Astrocyte of the spinal cord (primary cell): Measurements from ENCODE around the gene SWT1.
"Not testable (repeated sequence)": the region's sequence is repeated elsewhere in the genome, so short reads cannot be mapped to it uniquely, and the experiment has no call there.

ENCODE experiments used
- DNase-seq: peaks from one replicate; pipeline ENCODE4 v3.0.0; 2011; ENCODE audit warnings: low read depth, low spot score
- H3K4me3 ChIP-seq: 2 replicates; pipeline ENCODE4 v1.5.1; 2011; ENCODE audit warnings: low read depth, mild to moderate bottlenecking, low read length, moderate library complexity
- in situ Hi-C: cut with HindIII; loops from 2 replicates; pipeline ENCODE4 v1.10.0; 2017; ENCODE audit warnings: low sequenced_read_pairs
- TF ChIP-seq, protein P1 (sequence below): IDR thresholded peaks from 2 replicates; pipeline ENCODE4 v1.5.1; 2012; ENCODE audit warnings: low read depth, mild to moderate bottlenecking, low read length, inconsistent platforms

SWT1 gene

DNA sequence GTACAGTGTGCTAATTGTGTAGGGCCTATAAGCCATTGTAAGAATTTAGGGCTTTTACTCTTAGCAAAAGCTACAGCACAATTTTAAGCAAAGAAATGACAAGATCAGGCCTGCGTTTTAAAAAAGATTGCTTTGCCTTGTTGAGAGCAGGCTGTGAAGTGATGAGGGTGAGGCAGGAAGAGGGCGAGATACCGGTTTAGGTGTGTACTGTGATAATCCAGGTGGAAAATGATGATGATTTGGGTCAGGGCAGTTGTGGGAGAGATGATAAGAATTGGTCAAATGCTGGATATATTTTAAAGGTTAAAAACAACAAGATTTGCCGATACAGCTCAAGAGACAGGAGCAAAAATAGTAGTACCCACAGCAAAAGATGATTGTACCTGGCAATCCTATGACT is 72.0 kb downstream of the SWT1 start:
- in situ Hi-C loops, result no loop called here
- no peak for DNase-seq
- no peak overlapping the region for H3K4me3 ChIP-seq
- TF ChIP-seq, protein P1, sequence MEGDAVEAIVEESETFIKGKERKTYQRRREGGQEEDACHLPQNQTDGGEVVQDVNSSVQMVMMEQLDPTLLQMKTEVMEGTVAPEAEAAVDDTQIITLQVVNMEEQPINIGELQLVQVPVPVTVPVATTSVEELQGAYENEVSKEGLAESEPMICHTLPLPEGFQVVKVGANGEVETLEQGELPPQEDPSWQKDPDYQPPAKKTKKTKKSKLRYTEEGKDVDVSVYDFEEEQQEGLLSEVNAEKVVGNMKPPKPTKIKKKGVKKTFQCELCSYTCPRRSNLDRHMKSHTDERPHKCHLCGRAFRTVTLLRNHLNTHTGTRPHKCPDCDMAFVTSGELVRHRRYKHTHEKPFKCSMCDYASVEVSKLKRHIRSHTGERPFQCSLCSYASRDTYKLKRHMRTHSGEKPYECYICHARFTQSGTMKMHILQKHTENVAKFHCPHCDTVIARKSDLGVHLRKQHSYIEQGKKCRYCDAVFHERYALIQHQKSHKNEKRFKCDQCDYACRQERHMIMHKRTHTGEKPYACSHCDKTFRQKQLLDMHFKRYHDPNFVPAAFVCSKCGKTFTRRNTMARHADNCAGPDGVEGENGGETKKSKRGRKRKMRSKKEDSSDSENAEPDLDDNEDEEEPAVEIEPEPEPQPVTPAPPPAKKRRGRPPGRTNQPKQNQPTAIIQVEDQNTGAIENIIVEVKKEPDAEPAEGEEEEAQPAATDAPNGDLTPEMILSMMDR, result no peak

DNA sequence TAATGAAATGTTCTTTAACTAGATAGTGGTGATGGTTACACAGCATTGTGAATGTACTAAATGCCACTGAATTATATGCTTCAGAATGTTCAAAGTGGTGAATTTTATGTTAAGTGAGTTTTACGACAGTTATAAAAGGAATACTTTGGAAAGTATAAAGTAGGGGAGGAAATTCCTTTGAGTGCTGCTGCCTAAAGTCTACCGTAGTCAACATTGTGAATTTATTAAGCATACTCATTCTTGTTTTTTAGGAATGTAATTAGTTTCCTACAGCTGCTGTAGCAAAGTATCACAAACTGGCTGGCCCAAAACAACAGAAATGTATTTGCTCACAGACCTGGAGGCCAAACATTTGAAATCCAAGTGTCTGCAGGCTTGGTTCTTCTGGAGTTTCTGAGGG is 73.0 kb downstream of the SWT1 start:
- TF ChIP-seq, protein P1, result no peak
- no peak for DNase-seq
- H3K4me3 ChIP-seq, result no peak overlapping the region
- in situ Hi-C loops, result no loop called here

DNA sequence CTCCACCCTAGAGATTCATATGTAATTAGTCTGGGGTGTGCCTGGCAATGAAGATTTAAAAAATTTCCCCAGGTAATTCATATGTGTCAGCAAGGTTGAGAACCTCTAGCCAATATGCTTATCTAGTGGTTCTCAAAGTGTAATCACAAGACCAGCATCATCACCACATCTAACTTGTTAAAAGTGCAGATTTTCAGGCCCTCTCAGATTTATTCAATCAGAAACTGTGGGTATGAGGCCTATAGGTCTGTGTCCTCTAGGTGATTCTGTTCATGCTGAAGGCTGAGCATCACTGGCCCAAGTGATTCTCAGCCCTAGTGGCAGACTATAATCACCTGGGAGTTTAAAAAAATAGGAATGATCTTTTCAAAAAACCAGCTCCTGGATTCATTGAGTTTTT is 75.9 kb downstream of the SWT1 start:
- no peak overlapping the region for H3K4me3 ChIP-seq
- in situ Hi-C loops, result no loop called here
- TF ChIP-seq, protein P1, result no peak
- no peak for DNase-seq

DNA sequence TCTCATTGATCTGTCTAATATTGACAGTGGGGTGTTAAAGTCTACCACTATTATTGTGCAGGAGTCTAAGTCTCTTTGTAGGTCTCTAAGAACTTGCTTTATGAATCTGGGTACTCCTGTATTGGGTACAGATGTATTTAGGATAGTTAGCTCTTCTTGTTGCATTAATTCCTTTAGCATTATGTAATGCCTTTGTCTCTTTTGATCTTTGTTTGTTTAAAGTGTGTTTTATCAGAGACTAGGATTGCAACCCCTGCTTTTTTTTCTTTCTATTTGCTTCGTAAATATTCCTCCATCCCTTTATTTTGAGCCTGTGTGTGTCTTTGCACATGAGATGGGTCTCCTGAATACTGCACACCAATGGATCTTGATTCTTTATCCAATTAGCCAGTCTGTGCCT is 77.2 kb downstream of the SWT1 start:
- H3K4me3 ChIP-seq, in situ Hi-C loops, DNase-seq: not testable (repeated sequence)

DNA sequence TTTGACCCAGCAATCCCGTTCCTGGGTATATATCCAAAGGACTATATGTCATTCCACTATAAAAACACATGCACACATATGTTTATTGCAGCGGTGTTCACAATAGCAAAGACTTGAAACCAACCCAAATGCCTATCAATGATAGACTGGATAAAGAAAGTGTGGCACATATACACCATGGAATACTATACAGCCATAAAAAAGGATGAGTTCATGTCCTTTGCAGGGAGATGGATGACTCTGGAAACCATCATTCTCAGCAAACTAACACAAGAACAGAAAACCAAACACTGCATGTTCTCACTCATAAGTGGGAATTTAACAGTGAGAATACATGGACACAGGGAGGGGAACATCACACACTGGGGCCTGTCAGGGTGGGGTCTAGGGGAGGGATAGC is 80.2 kb downstream of the SWT1 start:
- in situ Hi-C loops, H3K4me3 ChIP-seq, DNase-seq: not testable (repeated sequence)

DNA sequence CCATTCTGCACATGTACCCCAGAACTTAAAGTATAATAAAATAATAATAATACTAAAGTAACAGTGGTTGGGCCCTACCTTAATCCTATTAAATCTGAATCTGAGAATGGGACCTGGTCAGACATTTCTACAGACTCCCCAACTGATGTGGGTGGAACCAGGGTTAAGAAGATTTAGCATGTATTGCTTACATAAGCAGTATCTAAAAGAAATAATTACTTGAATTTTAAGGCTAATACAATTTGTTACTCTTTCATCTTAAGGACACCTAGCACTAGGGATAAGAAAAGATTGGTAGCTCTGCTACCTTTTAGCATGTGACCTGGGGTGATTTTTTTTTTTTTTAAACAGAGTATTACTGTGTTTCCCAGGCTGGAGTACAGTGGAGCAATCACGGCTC is 80.7 kb downstream of the SWT1 start:
- no peak overlapping the region for H3K4me3 ChIP-seq
- DNase-seq, result no peak
- TF ChIP-seq, protein P1, result no peak
- in situ Hi-C loops, result no loop called here

DNA sequence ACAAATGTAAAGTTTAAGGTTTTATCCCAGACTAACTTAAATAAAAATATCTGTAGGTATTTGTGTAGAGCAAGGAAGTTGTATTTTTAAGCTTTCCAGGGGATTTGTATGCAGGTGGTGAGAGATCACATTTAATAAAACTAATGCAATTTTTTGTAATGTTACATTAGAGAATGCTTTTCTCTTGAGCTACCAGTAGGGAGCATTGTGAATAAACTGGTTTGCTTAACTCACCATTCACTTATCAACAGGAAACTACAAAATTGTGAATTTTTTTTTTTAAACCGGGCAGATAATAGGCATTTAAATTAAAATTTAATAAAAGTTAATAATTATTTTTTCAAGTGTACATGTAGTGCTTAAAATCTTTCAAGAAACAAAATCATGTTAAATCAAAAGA is 81.5 kb downstream of the SWT1 start:
- no peak overlapping the region for H3K4me3 ChIP-seq
- DNase-seq, result peak; percentile 14
- TF ChIP-seq, protein P1, result peak; percentile 46
- in situ Hi-C loops, result no loop called here

DNA sequence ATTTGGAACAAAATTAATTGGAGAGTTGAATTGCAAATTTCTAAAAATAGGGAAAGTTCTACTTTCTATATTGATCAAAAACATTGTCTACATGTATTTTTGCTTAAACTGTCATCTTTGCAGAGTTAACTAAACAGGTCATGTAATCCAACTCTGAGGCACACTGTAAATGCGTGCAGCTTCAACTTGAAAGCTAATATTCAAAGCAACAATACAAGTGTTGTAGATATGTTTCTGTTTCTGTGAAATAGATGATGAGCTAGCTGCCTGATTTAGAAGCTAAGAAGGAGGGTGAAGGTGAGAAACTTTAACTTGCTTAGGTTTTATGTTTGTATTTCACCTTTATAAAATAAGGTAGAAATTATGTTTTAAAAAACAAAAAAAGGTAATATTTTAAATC is 82.9 kb downstream of the SWT1 start:
- no peak for DNase-seq
- TF ChIP-seq, protein P1, result no peak
- in situ Hi-C loops, result no loop called here
- H3K4me3 ChIP-seq, result no peak overlapping the region
